Neural crest cell (in vitro differentiated cells): Measurements from ENCODE around the gene SMIM35. TPM values are rescaled to one million over a fixed set of nuclear protein-coding genes. Genes with fewer than 3 reads are reported as not detected.

Experiments used
- DNase-seq: peaks from one replicate; pipeline ENCODE4 v3.0.0; 2021; ENCODE audit warnings: low read depth, mixed read lengths, low spot score
- H3K27ac Mint-ChIP-seq: one replicate; pipeline ENCODE4 v1.8.0; 2021; ENCODE audit warnings: mild to moderate bottlenecking, mixed read lengths; ENCODE audit not compliant: unreplicated experiment
- H3K27me3 Mint-ChIP-seq: 2 replicates; pipeline ENCODE4 v1.8.0; 2021; ENCODE audit warnings: low read depth, mild to moderate bottlenecking, mixed read lengths
- H3K36me3 Mint-ChIP-seq: 2 replicates; pipeline ENCODE4 v1.8.0; 2021; ENCODE audit warnings: low read depth, mild to moderate bottlenecking, mixed read lengths
- H3K4me1 Mint-ChIP-seq: 2 replicates; pipeline ENCODE4 v1.8.0; 2021; ENCODE audit warnings: mixed read lengths
- H3K4me3 Mint-ChIP-seq: one replicate; pipeline ENCODE4 v1.8.0; 2021; ENCODE audit warnings: mild to moderate bottlenecking, mixed read lengths
- H3K9me3 Mint-ChIP-seq: 2 replicates; pipeline ENCODE4 v1.8.0; 2021; ENCODE audit warnings: mixed read lengths
- total RNA-seq: library from RNA; stranded (reverse); gene quantifications from 2 replicates; pipeline ENCODE4 v1.2.1, GENCODE V29; 2021
- TF ChIP-seq, protein P1 (sequence below): fragments of 200-600 bp; sonication (generic); conservative IDR thresholded peaks from 2 replicates; pipeline ENCODE4 v1.5.0; 2021; ENCODE audit warnings: antibody characterized with exemption, mild to moderate bottlenecking

SMIM35 gene
- total RNA-seq, 1 donor from 2014 or later: not detected

DNA sequence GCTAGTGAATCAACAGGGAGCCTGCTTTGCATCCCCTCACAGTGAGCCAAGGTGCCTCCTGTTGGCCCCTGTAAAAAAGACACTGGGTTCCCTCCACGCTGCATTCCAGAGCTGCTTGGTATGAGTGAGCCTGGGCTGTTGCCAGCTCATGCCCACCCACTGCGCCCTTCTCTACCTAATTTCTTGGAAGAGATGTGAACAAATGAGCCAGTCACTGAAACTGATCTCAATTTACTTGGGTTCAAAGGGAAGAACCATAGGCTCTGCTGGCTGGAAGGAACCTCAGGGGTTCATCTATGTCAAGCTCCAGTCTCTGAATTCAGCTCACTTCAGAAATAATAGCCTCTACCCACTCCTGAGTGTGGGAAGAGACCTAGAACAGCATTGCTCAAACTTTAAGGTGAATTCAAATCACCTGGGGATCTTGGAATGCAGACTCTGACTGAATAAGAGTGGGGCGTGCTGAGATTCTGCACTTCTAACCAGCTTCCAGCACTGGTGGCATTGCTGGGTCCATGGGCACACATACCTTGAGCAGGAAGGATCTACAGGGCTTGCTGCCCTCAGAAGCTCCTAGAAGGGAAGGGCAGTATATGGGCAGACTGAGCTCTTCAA, 15.2 kb downstream of the SMIM35 start:
- H3K27ac Mint-ChIP-seq: no peak overlapping the region
- no peaks in the 10 kb centered on the region for H3K9me3 Mint-ChIP-seq
- DNase-seq: no peak
- H3K4me1 Mint-ChIP-seq: peaks cover 24% of the 10 kb centered on the region
- no peaks in the 10 kb centered on the region for H3K27me3 Mint-ChIP-seq
- no peaks in the 10 kb centered on the region for H3K36me3 Mint-ChIP-seq
- TF ChIP-seq, protein P1, sequence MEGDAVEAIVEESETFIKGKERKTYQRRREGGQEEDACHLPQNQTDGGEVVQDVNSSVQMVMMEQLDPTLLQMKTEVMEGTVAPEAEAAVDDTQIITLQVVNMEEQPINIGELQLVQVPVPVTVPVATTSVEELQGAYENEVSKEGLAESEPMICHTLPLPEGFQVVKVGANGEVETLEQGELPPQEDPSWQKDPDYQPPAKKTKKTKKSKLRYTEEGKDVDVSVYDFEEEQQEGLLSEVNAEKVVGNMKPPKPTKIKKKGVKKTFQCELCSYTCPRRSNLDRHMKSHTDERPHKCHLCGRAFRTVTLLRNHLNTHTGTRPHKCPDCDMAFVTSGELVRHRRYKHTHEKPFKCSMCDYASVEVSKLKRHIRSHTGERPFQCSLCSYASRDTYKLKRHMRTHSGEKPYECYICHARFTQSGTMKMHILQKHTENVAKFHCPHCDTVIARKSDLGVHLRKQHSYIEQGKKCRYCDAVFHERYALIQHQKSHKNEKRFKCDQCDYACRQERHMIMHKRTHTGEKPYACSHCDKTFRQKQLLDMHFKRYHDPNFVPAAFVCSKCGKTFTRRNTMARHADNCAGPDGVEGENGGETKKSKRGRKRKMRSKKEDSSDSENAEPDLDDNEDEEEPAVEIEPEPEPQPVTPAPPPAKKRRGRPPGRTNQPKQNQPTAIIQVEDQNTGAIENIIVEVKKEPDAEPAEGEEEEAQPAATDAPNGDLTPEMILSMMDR: no peak
- no peak overlapping the region for H3K4me3 Mint-ChIP-seq

DNA sequence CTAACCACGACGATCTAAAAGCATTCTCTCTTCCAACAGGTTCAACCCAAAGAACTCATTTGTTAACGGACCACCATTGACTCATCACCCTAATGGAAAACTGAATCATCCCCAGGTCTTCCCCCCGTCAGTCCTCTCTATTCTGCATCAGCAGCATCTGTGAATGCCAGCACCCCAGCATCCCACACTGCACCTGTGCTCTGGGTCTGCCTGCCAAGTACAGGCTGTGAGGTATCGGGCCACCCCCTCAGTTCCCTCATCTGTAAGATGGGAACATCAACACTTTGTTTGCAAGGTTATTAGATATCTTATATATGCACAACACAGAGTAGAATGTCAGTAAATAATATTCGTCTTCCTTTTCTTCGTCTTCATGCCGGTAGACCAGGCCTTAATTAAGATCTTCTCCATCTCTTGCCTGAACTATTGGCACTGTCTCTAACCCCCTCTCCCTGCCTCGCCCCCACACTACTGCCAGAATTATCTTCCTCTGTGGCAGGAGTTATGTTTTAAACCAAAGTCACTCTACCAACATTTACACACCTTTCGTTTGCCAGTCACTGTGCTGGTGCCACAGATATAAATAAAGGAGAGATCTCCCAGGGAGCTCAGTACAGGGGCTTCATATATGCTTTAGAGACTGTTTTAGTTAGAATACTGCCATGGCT, 17.7 kb downstream of the SMIM35 start:
- no peak for DNase-seq
- peaks cover 17% of the 10 kb centered on the region for H3K4me1 Mint-ChIP-seq
- H3K4me3 Mint-ChIP-seq: no peak overlapping the region
- H3K36me3 Mint-ChIP-seq: no peaks in the 10 kb centered on the region
- H3K27me3 Mint-ChIP-seq: no peaks in the 10 kb centered on the region
- no peak overlapping the region for H3K27ac Mint-ChIP-seq
- TF ChIP-seq, protein P1: no peak
- peaks cover 3% of the 10 kb centered on the region for H3K9me3 Mint-ChIP-seq

DNA sequence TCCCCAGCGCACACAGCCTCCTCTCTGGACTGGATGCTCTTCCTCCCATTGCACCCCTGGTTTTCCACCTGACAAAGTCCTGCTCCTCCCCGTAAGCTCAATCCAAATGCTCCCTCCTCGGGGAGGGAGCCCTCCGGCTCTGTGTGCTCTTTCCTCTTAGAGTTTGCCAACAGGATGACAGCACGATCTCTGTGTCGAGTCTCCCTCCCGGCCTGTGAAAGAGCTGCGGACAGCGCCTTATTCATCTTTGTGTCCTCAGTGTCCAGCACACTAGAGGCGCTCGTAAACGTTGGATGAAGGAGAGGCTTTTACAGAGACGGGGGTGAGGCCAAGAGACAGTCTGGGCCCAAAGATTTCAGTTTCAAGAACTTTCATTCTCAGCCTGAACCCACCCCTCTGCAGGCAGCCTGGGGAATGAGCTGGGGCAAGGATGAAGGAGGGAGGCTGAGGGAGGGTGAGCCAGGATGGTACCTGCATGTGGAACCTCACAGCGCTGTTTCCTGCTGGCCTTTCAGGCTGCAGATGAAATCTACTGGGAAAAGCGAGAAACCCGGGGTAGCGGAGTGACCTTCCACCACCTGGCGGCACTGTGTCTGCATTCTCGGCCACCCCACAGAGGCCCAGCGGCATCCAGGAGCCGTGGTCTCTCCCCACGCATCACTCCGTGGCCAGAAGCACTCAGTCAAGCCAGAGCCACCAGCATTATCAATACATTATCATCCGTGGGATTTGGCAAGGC, 18.4 kb downstream of the SMIM35 start:
- Mint-ChIP-seq H3K4me3 (no peak overlapping the region), H3K27ac (no peak overlapping the region), H3K27me3 (no peaks in the 10 kb centered on the region), H3K4me1 (peaks cover 17% of the 10 kb centered on the region), H3K36me3 (no peaks in the 10 kb centered on the region), H3K9me3 (peaks cover 5% of the 10 kb centered on the region)
- TF ChIP-seq, protein P1: no peak
- no peak for DNase-seq

DNA sequence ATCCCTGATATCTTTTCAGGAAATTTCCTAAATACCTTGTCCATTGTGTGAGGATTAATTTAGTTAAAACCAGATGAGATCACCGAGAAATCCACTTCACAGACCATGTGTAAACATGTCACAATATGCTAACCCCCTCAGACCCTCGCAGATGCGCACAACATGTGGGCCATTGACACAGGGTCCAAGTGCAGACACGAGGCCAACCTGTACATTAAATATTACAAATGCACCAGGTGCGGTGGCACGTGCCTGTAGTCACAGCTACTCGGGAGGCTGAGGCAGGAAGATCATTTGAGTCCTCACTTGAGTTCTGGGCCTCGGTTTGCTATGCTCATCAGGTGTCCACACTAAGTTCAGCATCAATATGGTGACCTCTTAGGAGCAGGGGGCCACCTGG, 19.8 kb downstream of the SMIM35 start:
- Mint-ChIP-seq H3K9me3 (peaks cover 5% of the 10 kb centered on the region), H3K4me3 (no peak overlapping the region), H3K36me3 (no peaks in the 10 kb centered on the region), H3K4me1 (peaks cover 17% of the 10 kb centered on the region), H3K27me3 (no peaks in the 10 kb centered on the region), H3K27ac (no peak overlapping the region)
- DNase-seq: no peak
- TF ChIP-seq, protein P1: no peak

DNA sequence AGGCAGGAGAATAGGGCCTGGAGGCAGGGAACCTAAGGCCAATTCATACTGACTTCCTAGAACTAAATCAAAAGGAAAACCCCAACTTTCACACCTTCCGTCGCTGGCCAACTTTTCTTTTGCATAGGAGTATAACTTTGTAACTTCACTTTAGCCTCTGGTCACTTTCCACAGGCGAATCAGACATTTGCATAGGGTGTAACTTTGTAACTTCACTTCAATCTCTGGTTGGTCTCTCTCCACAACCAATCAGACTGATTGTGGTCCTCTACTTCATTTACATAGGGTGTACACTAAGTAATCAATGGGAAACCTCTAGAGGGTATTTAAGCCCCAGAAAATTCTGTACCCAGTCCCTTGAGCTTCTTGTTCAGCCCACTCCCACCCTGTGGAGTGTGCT, 21.4 kb downstream of the SMIM35 start:
- Mint-ChIP-seq H3K27ac (no peak overlapping the region), H3K4me3 (no peak overlapping the region), H3K27me3 (no peaks in the 10 kb centered on the region), H3K9me3 (peaks cover 5% of the 10 kb centered on the region), H3K36me3 (no peaks in the 10 kb centered on the region), H3K4me1 (peaks cover 17% of the 10 kb centered on the region)
- no peak for DNase-seq
- TF ChIP-seq, protein P1: no peak
